Liver (tissue), 9 donors: Measurements from ENCODE around the gene ECD. TPM values are rescaled to one million over a fixed set of nuclear protein-coding genes. Genes with fewer than 3 reads are reported as not detected.

Experiments used
- DNase-seq: peaks from one replicate; pipeline ENCODE4 v3.0.0-alpha.2; 2017; ENCODE audit warnings: low spot score
- H3K27ac ChIP-seq, 2 donors: one replicate each; pipeline ENCODE4 v1.7.0; 2013; ENCODE audit warnings: inconsistent platforms in 2 of 2, low read length in 2 of 2, control low read depth in 1 of 2, low read depth in 1 of 2, mild to moderate bottlenecking in 1 of 2
- H3K27me3 ChIP-seq, 4 donors: one replicate each; pipeline versions ENCODE4 v1.6.1 to v1.7.0; 2013; ENCODE audit warnings: low read length in 3 of 4, inconsistent platforms in 1 of 4, mild to moderate bottlenecking in 1 of 4, moderate library complexity in 1 of 4; ENCODE audit not compliant: control insufficient read depth in 4 of 4, insufficient read depth in 4 of 4
- H3K36me3 ChIP-seq, 4 donors: one replicate each; pipeline versions ENCODE4 v1.6.1 to v1.7.0; 2013; ENCODE audit warnings: low read length in 3 of 4, mild to moderate bottlenecking in 3 of 4, low read depth in 1 of 4, moderate library complexity in 1 of 4; ENCODE audit not compliant: control insufficient read depth in 4 of 4, insufficient read depth in 3 of 4
- H3K4me1 ChIP-seq, 4 donors: one replicate each; pipeline versions ENCODE4 v1.6.1 to v1.7.0; 2013; ENCODE audit warnings: low read length in 3 of 4, mild to moderate bottlenecking in 3 of 4, moderate library complexity in 1 of 4; ENCODE audit not compliant: control insufficient read depth in 4 of 4, insufficient read depth in 4 of 4
- H3K4me3 ChIP-seq, 3 donors: one replicate each; pipeline versions ENCODE4 v1.6.1 to v1.7.0; 2013; ENCODE audit warnings: low read length in 3 of 3, control low read depth in 1 of 3, low read depth in 1 of 3, mild to moderate bottlenecking in 1 of 3
- H3K9ac ChIP-seq, 2 donors: one replicate each; pipeline ENCODE4 v1.7.0; 2013; ENCODE audit warnings: low read length in 2 of 2, mild to moderate bottlenecking in 2 of 2, moderate library complexity in 2 of 2, control low read depth in 1 of 2, low read depth in 1 of 2
- H3K9me3 ChIP-seq, 4 donors: one replicate each; pipeline versions ENCODE4 v1.6.1 to v1.7.0; 2013; ENCODE audit warnings: low read length in 3 of 4; ENCODE audit not compliant: control insufficient read depth in 4 of 4
- EGR1 ChIP-seq, 2 donors: IDR thresholded peaks; 2 replicates each; pipeline ENCODE4 v1.6.1; 2016 to 2018; ENCODE audit warnings: antibody characterized with exemption in 2 of 2, low read depth in 2 of 2
- FOXA1 ChIP-seq: IDR thresholded peaks from 2 replicates; pipeline ENCODE4 v1.6.1; 2016; ENCODE audit warnings: antibody characterized with exemption
- FOXA2 ChIP-seq: IDR thresholded peaks from 2 replicates; pipeline ENCODE4 v1.6.1; 2016; ENCODE audit warnings: antibody characterized with exemption
- GABPA ChIP-seq, 2 donors: IDR thresholded peaks in 1 of 2; conservative IDR thresholded peaks in 1 of 2; 2 replicates each; pipeline ENCODE4 v1.6.1; 2016; ENCODE audit warnings: antibody characterized with exemption in 2 of 2, mild to moderate bottlenecking in 1 of 2, moderate library complexity in 1 of 2
- HNF4A ChIP-seq, 2 donors: conservative IDR thresholded peaks; 2 replicates each; pipeline ENCODE4 v1.6.1; 2016; ENCODE audit warnings: antibody characterized with exemption in 2 of 2, mild to moderate bottlenecking in 2 of 2
- HNF4G ChIP-seq: IDR thresholded peaks from 2 replicates; pipeline ENCODE4 v1.6.1; 2016; ENCODE audit warnings: antibody characterized with exemption
- NR2F2 ChIP-seq: IDR thresholded peaks from 2 replicates; pipeline ENCODE4 v1.6.1; 2016; ENCODE audit warnings: antibody characterized with exemption
- RAD21 ChIP-seq, 2 donors: IDR thresholded peaks; 2 replicates each; pipeline ENCODE4 v1.6.1; 2016; ENCODE audit warnings: antibody characterized with exemption in 2 of 2, mild to moderate bottlenecking in 2 of 2
- RXRA ChIP-seq, 2 donors: IDR thresholded peaks; 2 replicates each; pipeline ENCODE4 v1.6.1; 2017 to 2018; ENCODE audit warnings: antibody characterized with exemption in 2 of 2, mild to moderate bottlenecking in 1 of 2
- SP1 ChIP-seq: IDR thresholded peaks from 2 replicates; pipeline ENCODE4 v1.6.1; 2018; ENCODE audit warnings: antibody characterized with exemption, mild to moderate bottlenecking
- TAF1 ChIP-seq: conservative IDR thresholded peaks from 2 replicates; pipeline ENCODE4 v1.6.1; 2016; ENCODE audit warnings: antibody characterized with exemption, mild to moderate bottlenecking
- YY1 ChIP-seq: IDR thresholded peaks from 2 replicates; pipeline ENCODE4 v1.6.1; 2016; ENCODE audit warnings: antibody characterized with exemption, mild to moderate bottlenecking
- WGBS: extraction: QIAGEN DNeasy Blood & Tissue Kit; methylation state at CpG from one replicate; pipeline ENCODE4 v1.1.7; 2013; 5-methylcytosine and 5-hydroxymethylcytosine counted together
- polyA plus RNA-seq, 2 donors: library from polyadenylated mRNA; stranded (reverse) in 1 of 2; unstranded in 1 of 2; fragments of 200-250 nt in 1 of 2; fragments of >200 nt in 1 of 2; fragmentation: Nextera tagmentation in 1 of 2; extraction: Ambion mirVana in 1 of 2; gene quantifications; one replicate each; pipeline versions ENCODE4 v1.2.1 to v1.2.3, GENCODE V29; 2013 to 2015
- total RNA-seq, 2 donors: library from RNA; depleted of rRNA; stranded (reverse); fragments of >200 nt; gene quantifications; one replicate each; pipeline ENCODE4 v1.2.3, GENCODE V29; 2014
- TF ChIP-seq, protein P1 (sequence below): IDR thresholded peaks from 2 replicates; pipeline ENCODE4 v1.6.1; 2016; ENCODE audit warnings: antibody characterized with exemption
- TF ChIP-seq, protein P2 (sequence below): IDR thresholded peaks from 2 replicates; pipeline ENCODE4 v1.6.1; 2016; ENCODE audit warnings: antibody characterized with exemption
- TF ChIP-seq, protein P3 (sequence below): fragments of 150-350 bp; IDR thresholded peaks from 2 replicates; pipeline ENCODE4 v1.5.1; 2017; ENCODE audit warnings: improper control_type of control experiment, low read depth, low read length; ENCODE audit not compliant: missing input control
- TF ChIP-seq, protein P4 (sequence below): IDR thresholded peaks from 2 replicates; pipeline ENCODE4 v1.6.1; 2016; ENCODE audit warnings: antibody characterized with exemption, mild to moderate bottlenecking
- donor health status: healthy.
- donor health status: healthy.
- donor health status: healthy.
- donor health status: healthy.
- donor health status: healthy.

Gene ECD
- total and polyA plus RNA-seq, 4 donors, result 7.1 to 16.2 (median 12.0) TPM

DNA sequence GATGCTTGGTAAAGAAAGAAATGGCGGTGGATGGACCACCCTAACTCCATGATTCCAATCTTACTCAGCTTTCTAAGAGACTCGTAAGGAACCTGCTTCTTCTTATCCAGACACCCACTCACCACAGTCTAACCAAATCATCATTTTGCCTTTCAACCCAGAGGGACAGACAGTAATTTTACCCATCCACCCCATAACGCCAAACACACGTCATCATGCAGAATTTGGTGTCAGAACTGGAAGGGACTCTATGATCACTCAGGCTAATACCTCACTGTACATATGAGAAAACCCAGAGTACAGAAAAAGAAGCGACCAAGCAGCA is 388 bp downstream of the ECD start (continued):
- TF ChIP-seq HNF4A (conservative IDR thresholded peaks at IDR 0.05) (no peak), NR2F2 (no peak), TAF1 (no peak), HNF4G (no peak), RAD21 (IDR thresholded peaks at IDR 0.05) (no peak), FOXA2 (no peak), YY1 (no peak)
- TF ChIP-seq, protein P1, sequence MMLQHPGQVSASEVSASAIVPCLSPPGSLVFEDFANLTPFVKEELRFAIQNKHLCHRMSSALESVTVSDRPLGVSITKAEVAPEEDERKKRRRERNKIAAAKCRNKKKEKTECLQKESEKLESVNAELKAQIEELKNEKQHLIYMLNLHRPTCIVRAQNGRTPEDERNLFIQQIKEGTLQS, result no peak

DNA sequence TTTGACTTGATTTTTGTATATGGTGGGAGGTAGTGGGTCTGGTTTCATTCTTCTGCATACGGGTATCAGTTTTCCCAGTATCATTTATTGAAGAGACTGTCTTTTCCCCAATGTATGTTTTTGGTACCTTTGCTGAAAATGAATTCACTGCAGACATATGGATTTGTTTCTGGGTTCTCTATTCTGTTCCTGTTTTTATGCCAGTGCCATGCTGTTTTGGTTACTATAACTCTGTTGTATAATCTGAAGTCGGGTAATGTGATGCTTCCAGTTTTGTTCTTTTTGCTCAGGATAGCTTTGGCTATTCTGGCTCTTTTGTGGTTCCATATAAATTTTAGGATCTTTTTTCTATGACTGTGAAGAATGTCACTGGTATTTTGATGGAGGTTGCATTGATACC is 836 bp downstream of the ECD start:
- WGBS, result 82% methylated on average over 2 of the region's 2 CpGs
- Histone ChIP-seq H3K36me3 (peaks cover 0 to 16% (median 13%) of the 10 kb centered on the region in 4 donors), H3K4me3 (peak overlapping the region; percentile 77 to 100 (median 84)), H3K4me1 (peaks cover 3 to 23% (median 21%) of the 10 kb centered on the region in 4 donors), H3K9me3 (no peaks in the 10 kb centered on the region), H3K27me3 (no peaks in the 10 kb centered on the region), H3K27ac (peak overlapping the region in 1 of 2 donors; percentile 95), H3K9ac (peak overlapping the region; percentile 96 to 99)
- TF ChIP-seq, protein P2, sequence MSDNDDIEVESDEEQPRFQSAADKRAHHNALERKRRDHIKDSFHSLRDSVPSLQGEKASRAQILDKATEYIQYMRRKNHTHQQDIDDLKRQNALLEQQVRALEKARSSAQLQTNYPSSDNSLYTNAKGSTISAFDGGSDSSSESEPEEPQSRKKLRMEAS, result no peak
- TF ChIP-seq EGR1 (IDR thresholded peaks at IDR 0.05; ENCODE audit: low read depth in 2 of 2), result no peak
- no peak for TF ChIP-seq TAF1
- TF ChIP-seq FOXA2, result no peak
- TF ChIP-seq RAD21 (IDR thresholded peaks at IDR 0.05), result no peak
- no peak for TF ChIP-seq NR2F2
- TF ChIP-seq, protein P3, sequence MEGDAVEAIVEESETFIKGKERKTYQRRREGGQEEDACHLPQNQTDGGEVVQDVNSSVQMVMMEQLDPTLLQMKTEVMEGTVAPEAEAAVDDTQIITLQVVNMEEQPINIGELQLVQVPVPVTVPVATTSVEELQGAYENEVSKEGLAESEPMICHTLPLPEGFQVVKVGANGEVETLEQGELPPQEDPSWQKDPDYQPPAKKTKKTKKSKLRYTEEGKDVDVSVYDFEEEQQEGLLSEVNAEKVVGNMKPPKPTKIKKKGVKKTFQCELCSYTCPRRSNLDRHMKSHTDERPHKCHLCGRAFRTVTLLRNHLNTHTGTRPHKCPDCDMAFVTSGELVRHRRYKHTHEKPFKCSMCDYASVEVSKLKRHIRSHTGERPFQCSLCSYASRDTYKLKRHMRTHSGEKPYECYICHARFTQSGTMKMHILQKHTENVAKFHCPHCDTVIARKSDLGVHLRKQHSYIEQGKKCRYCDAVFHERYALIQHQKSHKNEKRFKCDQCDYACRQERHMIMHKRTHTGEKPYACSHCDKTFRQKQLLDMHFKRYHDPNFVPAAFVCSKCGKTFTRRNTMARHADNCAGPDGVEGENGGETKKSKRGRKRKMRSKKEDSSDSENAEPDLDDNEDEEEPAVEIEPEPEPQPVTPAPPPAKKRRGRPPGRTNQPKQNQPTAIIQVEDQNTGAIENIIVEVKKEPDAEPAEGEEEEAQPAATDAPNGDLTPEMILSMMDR, result no peak
- TF ChIP-seq, protein P1, result no peak
- TF ChIP-seq GABPA (IDR thresholded peaks at IDR 0.05 in 1 of 2, conservative IDR thresholded peaks at IDR 0.05 in 1 of 2), result no peak
- DNase-seq, result no peak

DNA sequence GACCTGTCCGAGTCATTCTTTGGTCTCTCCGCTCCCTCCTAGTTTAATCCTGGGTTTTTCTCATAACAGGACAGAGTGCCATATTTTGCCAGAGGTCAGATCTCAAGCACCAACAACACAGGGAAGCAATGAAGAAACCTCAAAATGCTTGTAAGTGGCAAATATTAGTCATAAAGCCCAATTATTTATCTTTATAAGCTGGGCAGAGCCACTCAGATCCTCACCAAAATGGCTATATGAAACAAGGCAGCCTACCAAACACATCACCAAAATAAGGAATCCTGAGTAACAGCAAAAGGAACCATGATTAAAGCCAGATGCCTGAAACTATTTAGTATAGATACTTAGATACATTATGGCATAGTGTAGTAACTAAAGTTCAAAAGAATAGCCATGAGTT is 4.7 kb downstream of the ECD start:
- peaks cover 0 to 20% (median 15%) of the 10 kb centered on the region in 4 donors for H3K36me3 ChIP-seq
- no peak overlapping the region for H3K27ac ChIP-seq
- H3K4me1 ChIP-seq, result peaks cover 0 to 16% (median 14%) of the 10 kb centered on the region in 4 donors
- 97% methylated on average over 2 of the region's 2 CpGs for WGBS
- no peaks in the 10 kb centered on the region for H3K9me3 ChIP-seq
- no peak for DNase-seq
- no peaks in the 10 kb centered on the region for H3K27me3 ChIP-seq
- no peak overlapping the region for H3K9ac ChIP-seq
- no peak overlapping the region for H3K4me3 ChIP-seq
- TF ChIP-seq RAD21 (IDR thresholded peaks at IDR 0.05) (no peak), RXRA (IDR thresholded peaks at IDR 0.05) (no peak), GABPA (IDR thresholded peaks at IDR 0.05 in 1 of 2, conservative IDR thresholded peaks at IDR 0.05 in 1 of 2) (no peak)

DNA sequence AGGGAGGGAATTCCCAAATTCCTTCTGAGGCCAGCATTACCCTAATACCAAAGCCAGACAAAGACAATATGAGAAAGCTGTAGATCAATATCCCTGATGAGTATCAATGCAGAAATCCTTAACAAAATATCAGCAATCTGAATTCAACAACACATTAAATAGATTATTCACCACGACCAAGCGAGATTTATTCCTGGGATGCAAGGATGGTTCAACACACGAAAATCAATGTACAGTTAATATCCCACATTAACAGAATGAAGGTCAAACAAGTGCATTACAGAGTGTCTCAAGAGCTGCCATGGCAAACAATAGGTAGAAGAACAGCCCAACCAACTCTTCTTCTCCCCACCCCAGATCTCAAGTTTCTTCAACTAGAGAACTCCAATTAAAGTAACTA is 6.1 kb downstream of the ECD start:
- over 99% methylated on average over 3 of the region's 3 CpGs for WGBS
- Histone ChIP-seq H3K9ac (no peak overlapping the region), H3K4me3 (no peak overlapping the region), H3K9me3 (no peaks in the 10 kb centered on the region), H3K27ac (no peak overlapping the region), H3K27me3 (no peaks in the 10 kb centered on the region), H3K4me1 (peaks cover 0 to 8% (median 7%) of the 10 kb centered on the region in 4 donors), H3K36me3 (peaks cover 0 to 23% (median 16%) of the 10 kb centered on the region in 4 donors)
- no peak for DNase-seq
- TF ChIP-seq EGR1 (IDR thresholded peaks at IDR 0.05; ENCODE audit: low read depth in 2 of 2) (no peak), HNF4G (no peak), FOXA1 (no peak), NR2F2 (no peak), RAD21 (IDR thresholded peaks at IDR 0.05) (no peak), GABPA (IDR thresholded peaks at IDR 0.05 in 1 of 2, conservative IDR thresholded peaks at IDR 0.05 in 1 of 2) (no peak), HNF4A (conservative IDR thresholded peaks at IDR 0.05) (no peak), YY1 (no peak), SP1 (no peak)
- TF ChIP-seq, protein P4, sequence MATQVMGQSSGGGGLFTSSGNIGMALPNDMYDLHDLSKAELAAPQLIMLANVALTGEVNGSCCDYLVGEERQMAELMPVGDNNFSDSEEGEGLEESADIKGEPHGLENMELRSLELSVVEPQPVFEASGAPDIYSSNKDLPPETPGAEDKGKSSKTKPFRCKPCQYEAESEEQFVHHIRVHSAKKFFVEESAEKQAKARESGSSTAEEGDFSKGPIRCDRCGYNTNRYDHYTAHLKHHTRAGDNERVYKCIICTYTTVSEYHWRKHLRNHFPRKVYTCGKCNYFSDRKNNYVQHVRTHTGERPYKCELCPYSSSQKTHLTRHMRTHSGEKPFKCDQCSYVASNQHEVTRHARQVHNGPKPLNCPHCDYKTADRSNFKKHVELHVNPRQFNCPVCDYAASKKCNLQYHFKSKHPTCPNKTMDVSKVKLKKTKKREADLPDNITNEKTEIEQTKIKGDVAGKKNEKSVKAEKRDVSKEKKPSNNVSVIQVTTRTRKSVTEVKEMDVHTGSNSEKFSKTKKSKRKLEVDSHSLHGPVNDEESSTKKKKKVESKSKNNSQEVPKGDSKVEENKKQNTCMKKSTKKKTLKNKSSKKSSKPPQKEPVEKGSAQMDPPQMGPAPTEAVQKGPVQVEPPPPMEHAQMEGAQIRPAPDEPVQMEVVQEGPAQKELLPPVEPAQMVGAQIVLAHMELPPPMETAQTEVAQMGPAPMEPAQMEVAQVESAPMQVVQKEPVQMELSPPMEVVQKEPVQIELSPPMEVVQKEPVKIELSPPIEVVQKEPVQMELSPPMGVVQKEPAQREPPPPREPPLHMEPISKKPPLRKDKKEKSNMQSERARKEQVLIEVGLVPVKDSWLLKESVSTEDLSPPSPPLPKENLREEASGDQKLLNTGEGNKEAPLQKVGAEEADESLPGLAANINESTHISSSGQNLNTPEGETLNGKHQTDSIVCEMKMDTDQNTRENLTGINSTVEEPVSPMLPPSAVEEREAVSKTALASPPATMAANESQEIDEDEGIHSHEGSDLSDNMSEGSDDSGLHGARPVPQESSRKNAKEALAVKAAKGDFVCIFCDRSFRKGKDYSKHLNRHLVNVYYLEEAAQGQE, result no peak
- TF ChIP-seq, protein P3, result no peak
- TF ChIP-seq, protein P1, result no peak
